ENCODE results near the gene E2F6.

The E2F6 gene

GRCh38 chr2:11422901-11423435 lies 43.0 kb downstream of the E2F6 start:
- no peak for TF ChIP-seq RAD21 (IDR thresholded peaks at IDR 0.05; ENCODE audit: low read depth)
- TF ChIP-seq CREB1 (IDR thresholded peaks at IDR 0.05; ENCODE audit: low read depth) = no peak
- TF ChIP-seq NFIC (IDR thresholded peaks at IDR 0.05) = no peak
- no peak for TF ChIP-seq EP300 (IDR thresholded peaks at IDR 0.05; ENCODE audit: borderline replicate concordance)
- TF ChIP-seq YY1 (IDR thresholded peaks at IDR 0.05; ENCODE audit: low read depth) = no peak

GRCh38 chr2:11422491-11422865 lies 43.5 kb downstream of the E2F6 start:
- TF ChIP-seq TCF12 (IDR thresholded peaks at IDR 0.05; ENCODE audit: low read depth) = no peak
- no peak for TF ChIP-seq TEAD4 (IDR thresholded peaks at IDR 0.05)
- no peak for TF ChIP-seq YY1 (IDR thresholded peaks at IDR 0.05; ENCODE audit: low read depth)
- no peak for TF ChIP-seq REST (IDR thresholded peaks at IDR 0.05; ENCODE audit: low read depth)
- no peak for TF ChIP-seq RAD21 (IDR thresholded peaks at IDR 0.05; ENCODE audit: low read depth)
- no peak for TF ChIP-seq TAF1 (IDR thresholded peaks at IDR 0.05; ENCODE audit: low read depth)
- TF ChIP-seq FOXM1 (IDR thresholded peaks at IDR 0.05; ENCODE audit: borderline replicate concordance, low read depth) = no peak
- no peak for TF ChIP-seq USF1 (IDR thresholded peaks at IDR 0.05)
- TF ChIP-seq NFIC (IDR thresholded peaks at IDR 0.05) = no peak
- no peak for TF ChIP-seq CREB1 (IDR thresholded peaks at IDR 0.05; ENCODE audit: low read depth)
- no peak for TF ChIP-seq MAX (IDR thresholded peaks at IDR 0.05)
- no peak for TF ChIP-seq ZBTB7A (IDR thresholded peaks at IDR 0.05; ENCODE audit: low read depth)
- TF ChIP-seq EGR1 (IDR thresholded peaks at IDR 0.05) = no peak

- TF ChIP-seq EP300 (IDR thresholded peaks at IDR 0.05; ENCODE audit: borderline replicate concordance) = no peak
- TF ChIP-seq TEAD4 (IDR thresholded peaks at IDR 0.05) = no peak
- TF ChIP-seq TAF1 (IDR thresholded peaks at IDR 0.05; ENCODE audit: low read depth) = no peak
- no peak for TF ChIP-seq USF1 (IDR thresholded peaks at IDR 0.05)
- TF ChIP-seq YY1 (IDR thresholded peaks at IDR 0.05; ENCODE audit: low read depth) = no peak
- no peak for TF ChIP-seq REST (IDR thresholded peaks at IDR 0.05; ENCODE audit: low read depth)
- TF ChIP-seq MAX (IDR thresholded peaks at IDR 0.05) = no peak
- no peak for TF ChIP-seq RAD21 (IDR thresholded peaks at IDR 0.05; ENCODE audit: low read depth)
- no peak for TF ChIP-seq TCF12 (IDR thresholded peaks at IDR 0.05; ENCODE audit: low read depth)
- TF ChIP-seq FOXM1 (IDR thresholded peaks at IDR 0.05; ENCODE audit: borderline replicate concordance, low read depth) = no peak
- no peak for TF ChIP-seq CREB1 (IDR thresholded peaks at IDR 0.05; ENCODE audit: low read depth)
- TF ChIP-seq ZBTB7A (IDR thresholded peaks at IDR 0.05; ENCODE audit: low read depth) = no peak
- no peak for TF ChIP-seq CEBPB (IDR thresholded peaks at IDR 0.05)
- TF ChIP-seq EGR1 (IDR thresholded peaks at IDR 0.05) = no peak
- no peak for TF ChIP-seq NFIC (IDR thresholded peaks at IDR 0.05)
Observed at GRCh38 chr2:11421863-11422490, 44.0 kb downstream of the E2F6 start.

GRCh38 chr2:11420671-11421070 lies 45.3 kb downstream of the E2F6 start:
- TF ChIP-seq ZBTB7A (IDR thresholded peaks at IDR 0.05; ENCODE audit: low read depth) = no peak
- TF ChIP-seq TAF1 (IDR thresholded peaks at IDR 0.05; ENCODE audit: low read depth) = no peak
- no peak for TF ChIP-seq YY1 (IDR thresholded peaks at IDR 0.05; ENCODE audit: low read depth)
- no peak for TF ChIP-seq NFIC (IDR thresholded peaks at IDR 0.05)
- TF ChIP-seq EGR1 (IDR thresholded peaks at IDR 0.05) = no peak
- no peak for TF ChIP-seq TCF12 (IDR thresholded peaks at IDR 0.05; ENCODE audit: low read depth)
- no peak for TF ChIP-seq CREB1 (IDR thresholded peaks at IDR 0.05; ENCODE audit: low read depth)
- TF ChIP-seq EP300 (IDR thresholded peaks at IDR 0.05; ENCODE audit: borderline replicate concordance) = no peak
- TF ChIP-seq CEBPB (IDR thresholded peaks at IDR 0.05) = no peak
- TF ChIP-seq RAD21 (IDR thresholded peaks at IDR 0.05; ENCODE audit: low read depth) = no peak

- TF ChIP-seq FOXM1 (IDR thresholded peaks at IDR 0.05; ENCODE audit: borderline replicate concordance, low read depth) = no peak
- TF ChIP-seq NFIC (IDR thresholded peaks at IDR 0.05) = no peak
- TF ChIP-seq CEBPB (IDR thresholded peaks at IDR 0.05) = no peak
- TF ChIP-seq TEAD4 (IDR thresholded peaks at IDR 0.05) = no peak
- no peak for TF ChIP-seq CREB1 (IDR thresholded peaks at IDR 0.05; ENCODE audit: low read depth)
- no peak for TF ChIP-seq TCF12 (IDR thresholded peaks at IDR 0.05; ENCODE audit: low read depth)
- no peak for TF ChIP-seq USF1 (IDR thresholded peaks at IDR 0.05)
Observed at GRCh38 chr2:11420190-11420589, 45.8 kb downstream of the E2F6 start.

All from Ishikawa (cell line).